GM12801 (cell line): ENCODE measurements around the gene HEXIM2.

Experiments used
- TF ChIP-seq, protein P1 (sequence below): IDR thresholded peaks from one replicate; pipeline ENCODE4 v1.5.1; 2011; ENCODE audit warnings: control low read depth; ENCODE audit not compliant: insufficient read length; ENCODE audit errors: extremely low read depth

The HEXIM2 gene

DNA sequence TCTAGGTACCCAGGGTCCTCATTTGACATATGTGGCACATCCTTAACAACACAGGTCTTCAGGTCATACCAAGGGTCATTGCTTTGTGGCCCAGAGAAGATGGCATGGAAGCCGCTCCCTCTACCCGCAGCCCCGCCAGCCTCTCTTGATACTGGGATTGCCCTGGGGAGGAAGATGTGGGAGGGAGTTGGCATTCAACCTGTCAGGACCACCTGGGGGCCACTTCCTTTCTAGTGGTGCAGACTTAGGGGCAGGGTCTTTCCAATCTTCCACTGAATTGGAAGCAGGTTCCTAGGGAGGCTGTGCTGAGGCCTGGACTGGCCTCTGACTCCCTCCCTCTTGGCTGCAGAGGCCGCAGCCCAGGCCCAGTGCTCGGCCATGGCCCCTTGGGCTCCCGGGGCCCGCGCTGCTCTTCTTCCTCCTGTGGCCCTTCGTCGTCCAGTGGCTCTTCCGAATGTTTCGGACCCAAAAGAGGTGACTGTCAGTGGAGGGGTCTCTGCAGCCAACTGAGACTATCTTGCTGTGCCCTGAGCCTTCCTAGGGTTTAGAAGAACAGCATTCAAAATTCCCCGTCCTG is 18.5 kb upstream of the HEXIM2 start:
- TF ChIP-seq, protein P1, sequence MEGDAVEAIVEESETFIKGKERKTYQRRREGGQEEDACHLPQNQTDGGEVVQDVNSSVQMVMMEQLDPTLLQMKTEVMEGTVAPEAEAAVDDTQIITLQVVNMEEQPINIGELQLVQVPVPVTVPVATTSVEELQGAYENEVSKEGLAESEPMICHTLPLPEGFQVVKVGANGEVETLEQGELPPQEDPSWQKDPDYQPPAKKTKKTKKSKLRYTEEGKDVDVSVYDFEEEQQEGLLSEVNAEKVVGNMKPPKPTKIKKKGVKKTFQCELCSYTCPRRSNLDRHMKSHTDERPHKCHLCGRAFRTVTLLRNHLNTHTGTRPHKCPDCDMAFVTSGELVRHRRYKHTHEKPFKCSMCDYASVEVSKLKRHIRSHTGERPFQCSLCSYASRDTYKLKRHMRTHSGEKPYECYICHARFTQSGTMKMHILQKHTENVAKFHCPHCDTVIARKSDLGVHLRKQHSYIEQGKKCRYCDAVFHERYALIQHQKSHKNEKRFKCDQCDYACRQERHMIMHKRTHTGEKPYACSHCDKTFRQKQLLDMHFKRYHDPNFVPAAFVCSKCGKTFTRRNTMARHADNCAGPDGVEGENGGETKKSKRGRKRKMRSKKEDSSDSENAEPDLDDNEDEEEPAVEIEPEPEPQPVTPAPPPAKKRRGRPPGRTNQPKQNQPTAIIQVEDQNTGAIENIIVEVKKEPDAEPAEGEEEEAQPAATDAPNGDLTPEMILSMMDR = no peak

DNA sequence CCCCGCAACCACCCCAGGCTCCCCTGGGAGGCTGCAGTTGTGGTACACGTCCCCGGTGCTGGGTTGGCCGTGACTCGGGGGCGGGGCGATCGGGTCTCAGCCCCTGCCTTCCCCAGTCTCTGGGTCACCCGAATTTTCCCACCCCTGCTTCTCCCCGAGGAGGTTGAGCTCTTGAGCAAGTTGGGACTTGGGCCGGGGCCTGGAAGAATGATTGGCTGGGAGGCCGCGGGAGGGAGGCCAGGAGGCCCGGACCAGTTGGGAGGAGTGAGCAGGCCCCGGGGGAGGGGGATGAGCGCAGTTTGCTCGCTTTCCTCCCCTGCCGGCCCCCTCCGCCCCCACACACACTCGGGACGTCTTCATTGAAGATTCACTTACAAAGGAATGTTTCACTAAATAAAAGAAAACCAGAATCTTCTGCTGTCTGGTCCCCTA is 17.9 kb upstream of the HEXIM2 start:
- TF ChIP-seq, protein P1 = no peak

DNA sequence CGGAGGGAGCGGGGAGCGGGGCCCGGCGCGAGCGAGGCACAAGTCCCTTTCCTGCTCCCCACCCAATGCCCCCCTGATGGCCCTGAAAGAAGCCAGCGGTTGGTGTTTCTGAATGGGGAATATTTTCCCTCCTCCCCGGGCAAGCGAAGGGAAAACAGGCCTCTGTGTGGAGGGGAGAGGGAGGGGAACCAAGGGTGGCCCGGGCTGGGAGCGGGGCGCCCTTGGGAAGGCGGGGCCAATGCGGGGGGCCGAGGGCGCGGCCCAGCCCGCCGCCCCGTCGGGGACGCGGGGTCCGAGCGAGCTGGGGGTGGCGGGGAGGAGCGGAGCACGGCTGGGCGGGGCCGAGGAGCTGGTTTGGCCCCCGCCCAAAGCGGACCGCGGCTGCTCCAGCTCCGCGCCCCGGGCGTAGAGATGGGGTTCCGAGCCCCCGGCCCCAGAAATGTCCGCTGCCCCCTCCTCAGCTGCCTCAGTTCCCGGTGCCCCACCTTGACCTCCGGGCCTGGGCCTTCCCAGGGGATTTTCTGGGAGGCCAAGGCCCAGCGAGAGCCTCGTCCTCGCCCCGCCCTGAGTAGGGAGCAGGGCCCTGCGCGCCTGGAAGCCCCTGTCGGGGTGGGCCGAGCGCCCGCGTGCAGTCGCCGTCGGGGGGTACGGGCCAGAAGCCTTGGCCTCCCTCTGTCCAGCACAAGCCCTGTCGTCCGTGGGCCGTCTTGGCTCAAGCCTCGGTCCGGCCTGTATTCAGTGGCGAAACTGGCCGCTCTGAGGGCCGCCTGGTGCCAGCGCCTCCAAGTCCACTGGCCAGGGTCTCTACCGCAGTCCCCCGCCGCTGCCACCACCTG is 17.3 kb upstream of the HEXIM2 start:
- TF ChIP-seq, protein P1 = no peak

DNA sequence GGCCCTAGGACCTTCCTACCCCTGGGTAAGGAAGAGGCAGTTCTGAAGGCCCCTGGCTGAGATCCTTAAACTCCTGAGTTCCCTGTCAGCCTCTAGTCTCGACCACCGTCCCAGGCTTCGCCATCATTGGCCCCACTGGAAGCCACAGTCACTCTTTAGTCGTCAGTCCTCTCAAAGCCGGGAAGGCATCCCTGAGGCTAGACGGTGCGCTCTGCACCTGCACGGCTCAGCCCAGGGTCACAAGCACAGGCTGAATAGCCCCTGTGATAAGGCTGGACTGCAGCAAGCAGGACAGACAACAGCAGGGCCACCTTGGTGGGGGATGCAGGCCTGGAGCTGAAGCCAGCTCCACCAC is 16.7 kb upstream of the HEXIM2 start:
- TF ChIP-seq, protein P1 = no peak

DNA sequence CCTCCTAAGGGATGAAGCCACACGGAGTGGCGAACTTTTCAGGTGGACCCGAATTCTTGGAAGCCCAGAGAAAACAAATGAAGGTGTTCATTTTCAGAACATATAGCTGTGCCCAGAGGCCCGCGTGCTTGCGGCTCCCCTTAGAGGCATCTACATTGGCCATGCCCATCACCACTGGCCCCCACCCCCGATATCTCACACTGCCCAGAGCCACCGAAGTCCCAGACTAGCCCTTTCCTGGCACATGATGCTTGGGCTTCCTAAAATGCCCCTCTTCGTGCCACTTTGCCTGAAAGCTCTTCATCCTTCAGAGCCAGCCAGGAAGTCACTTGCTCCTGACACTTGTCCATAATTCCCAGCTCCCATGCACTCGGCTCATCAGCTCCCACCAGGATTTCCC is 15.5 kb upstream of the HEXIM2 start:
- TF ChIP-seq, protein P1 = no peak

DNA sequence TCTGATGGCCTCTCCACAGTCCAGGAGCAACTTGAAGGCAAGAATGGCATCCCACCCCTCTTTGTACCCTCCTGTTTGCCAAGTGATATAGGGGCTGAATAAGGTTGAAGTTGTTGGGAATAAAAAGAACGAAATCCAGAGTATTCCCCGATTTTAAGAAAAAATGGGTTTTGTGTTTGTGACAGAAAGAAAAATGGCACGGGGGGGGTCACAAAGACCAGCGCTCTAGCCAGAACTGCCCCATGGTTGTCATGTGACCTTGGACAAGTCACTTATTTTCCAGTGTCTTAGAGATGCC is 15.1 kb upstream of the HEXIM2 start:
- TF ChIP-seq, protein P1 = no peak

DNA sequence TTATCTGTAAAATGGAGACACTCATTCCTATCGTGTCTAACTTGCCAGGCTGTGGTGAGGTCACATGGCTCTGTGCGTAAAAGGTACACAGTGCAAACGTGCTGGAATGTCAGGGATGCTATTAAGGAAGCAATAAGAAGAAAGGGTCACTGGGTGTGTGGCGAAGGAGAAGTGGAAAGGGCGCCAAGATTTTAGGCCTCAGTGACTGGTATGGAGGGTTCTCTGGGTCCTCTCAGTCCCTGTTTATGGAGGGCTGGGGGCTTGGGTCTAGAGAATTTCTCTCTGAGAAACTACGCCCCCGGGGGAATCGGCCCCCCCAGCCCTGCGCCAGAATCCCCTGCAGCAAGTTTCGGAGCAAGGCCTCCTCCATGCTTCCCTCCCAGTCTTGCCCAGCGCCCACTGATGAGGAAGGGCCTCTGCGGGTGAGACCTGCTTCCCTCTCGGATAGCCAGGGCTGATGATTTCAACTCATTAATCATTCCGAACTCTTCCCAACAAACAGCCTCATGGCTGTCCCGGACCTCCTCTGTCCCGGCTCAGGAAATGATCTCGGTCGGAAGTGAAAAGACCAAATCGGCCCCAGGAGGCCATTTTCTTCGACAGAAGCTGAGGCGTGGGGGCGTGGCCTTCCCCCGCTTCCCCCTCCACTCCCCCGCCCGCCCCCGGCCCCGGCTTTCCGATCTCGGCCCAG is 14.6 kb upstream of the HEXIM2 start:
- TF ChIP-seq, protein P1 = no peak
